Activated B cell treated with CpG ODN at 0.5 μM for 24 hours (primary cell): ENCODE data around the gene TNFRSF21. TPM values are rescaled to one million over a fixed set of nuclear protein-coding genes. Genes with fewer than 3 reads are reported as not detected.

Source experiments
- ATAC-seq: fragments of 200-7000 bp; cut with Tn5 transposase; one replicate; pipeline ENCODE4 v1.10.0; 2021; ENCODE audit warnings: low read depth, mild to moderate bottlenecking, moderate library complexity
- CTCF ChIA-PET: fragments of 350-600 bp; sonication (Branson Sonifier 250); formaldehyde crosslinking; loops from one replicate; lab custom pipeline; 2021; ENCODE audit warnings: antibody characterized with exemption; lab: Charles Lee
- POLR2A ChIA-PET: fragments of 350-600 bp; sonication (Branson Sonifier 250); formaldehyde crosslinking; loops from one replicate; lab custom pipeline; 2021; ENCODE audit warnings: antibody characterized with exemption; lab: Charles Lee
- DNase-seq: peaks from one replicate; pipeline ENCODE4 v3.0.0; 2022
- H3K27ac Mint-ChIP-seq: one replicate; pipeline ENCODE4 v1.8.0; 2020; ENCODE audit warnings: mixed read lengths
- H3K27me3 Mint-ChIP-seq: one replicate; pipeline ENCODE4 v1.8.0; 2021; ENCODE audit warnings: mixed read lengths
- H3K36me3 Mint-ChIP-seq: one replicate; pipeline ENCODE4 v1.8.0; 2021; ENCODE audit warnings: low read depth, mixed read lengths
- H3K4me1 Mint-ChIP-seq: one replicate; pipeline ENCODE4 v1.8.0; 2021; ENCODE audit warnings: mixed read lengths
- H3K4me3 Mint-ChIP-seq: one replicate; pipeline ENCODE4 v1.8.0; 2020; ENCODE audit warnings: mild to moderate bottlenecking, mixed read lengths
- H3K9me3 Mint-ChIP-seq: one replicate; pipeline ENCODE4 v1.8.0; 2020; ENCODE audit warnings: mixed read lengths
- intact Hi-C: fragments of 100-400 bp; cut with micrococcal nuclease; formaldehyde crosslinking; loops from one replicate; pipeline ENCODE4 v1.15.1; 2024
- total RNA-seq: library from RNA; stranded (reverse); gene quantifications from 2 replicates; pipeline ENCODE4 v1.2.3, GENCODE V29; 2022
- TF ChIP-seq, protein P1 (sequence below): fragments of 200-600 bp; IDR thresholded peaks from one replicate; pipeline ENCODE4 v1.8.0; 2022; ENCODE audit warnings: antibody characterized with exemption, mild to moderate bottlenecking

TNFRSF21 gene
- total RNA-seq, 1 donor from 2014 or later, result 1.0 TPM

DNA sequence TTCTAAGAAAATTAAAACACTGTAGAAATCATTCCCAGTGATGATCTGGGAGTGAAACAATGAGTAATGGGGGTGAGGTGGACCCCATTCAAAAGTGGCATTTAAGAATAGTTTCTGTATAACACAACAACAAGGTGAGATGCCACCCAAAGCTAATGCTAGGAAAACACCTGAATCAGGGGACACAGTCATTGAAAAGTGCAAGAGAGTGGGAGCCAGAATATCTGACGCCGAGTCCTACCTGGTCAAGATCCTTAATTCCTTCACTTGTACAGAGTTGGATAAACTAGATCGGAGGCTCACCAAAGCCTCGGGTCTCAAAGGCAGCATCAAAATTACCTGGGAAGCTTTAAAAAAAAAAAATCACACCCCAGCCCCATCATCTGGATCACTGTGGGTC lies 17.7 kb downstream of the TNFRSF21 start:
- Mint-ChIP-seq H3K4me1 (no peaks in the 10 kb centered on the region), H3K9me3 (peaks cover 9% of the 10 kb centered on the region), H3K27ac (no peak overlapping the region), H3K4me3 (no peak overlapping the region), H3K27me3 (no peaks in the 10 kb centered on the region), H3K36me3 (no peaks in the 10 kb centered on the region)
- ATAC-seq (no peak), DNase-seq (no peak)
- ChIA-PET POLR2A (no interaction called here), CTCF (no interaction called here)
- TF ChIP-seq, protein P1, sequence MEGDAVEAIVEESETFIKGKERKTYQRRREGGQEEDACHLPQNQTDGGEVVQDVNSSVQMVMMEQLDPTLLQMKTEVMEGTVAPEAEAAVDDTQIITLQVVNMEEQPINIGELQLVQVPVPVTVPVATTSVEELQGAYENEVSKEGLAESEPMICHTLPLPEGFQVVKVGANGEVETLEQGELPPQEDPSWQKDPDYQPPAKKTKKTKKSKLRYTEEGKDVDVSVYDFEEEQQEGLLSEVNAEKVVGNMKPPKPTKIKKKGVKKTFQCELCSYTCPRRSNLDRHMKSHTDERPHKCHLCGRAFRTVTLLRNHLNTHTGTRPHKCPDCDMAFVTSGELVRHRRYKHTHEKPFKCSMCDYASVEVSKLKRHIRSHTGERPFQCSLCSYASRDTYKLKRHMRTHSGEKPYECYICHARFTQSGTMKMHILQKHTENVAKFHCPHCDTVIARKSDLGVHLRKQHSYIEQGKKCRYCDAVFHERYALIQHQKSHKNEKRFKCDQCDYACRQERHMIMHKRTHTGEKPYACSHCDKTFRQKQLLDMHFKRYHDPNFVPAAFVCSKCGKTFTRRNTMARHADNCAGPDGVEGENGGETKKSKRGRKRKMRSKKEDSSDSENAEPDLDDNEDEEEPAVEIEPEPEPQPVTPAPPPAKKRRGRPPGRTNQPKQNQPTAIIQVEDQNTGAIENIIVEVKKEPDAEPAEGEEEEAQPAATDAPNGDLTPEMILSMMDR, result no peak
- intact Hi-C loops, result no loop called here

DNA sequence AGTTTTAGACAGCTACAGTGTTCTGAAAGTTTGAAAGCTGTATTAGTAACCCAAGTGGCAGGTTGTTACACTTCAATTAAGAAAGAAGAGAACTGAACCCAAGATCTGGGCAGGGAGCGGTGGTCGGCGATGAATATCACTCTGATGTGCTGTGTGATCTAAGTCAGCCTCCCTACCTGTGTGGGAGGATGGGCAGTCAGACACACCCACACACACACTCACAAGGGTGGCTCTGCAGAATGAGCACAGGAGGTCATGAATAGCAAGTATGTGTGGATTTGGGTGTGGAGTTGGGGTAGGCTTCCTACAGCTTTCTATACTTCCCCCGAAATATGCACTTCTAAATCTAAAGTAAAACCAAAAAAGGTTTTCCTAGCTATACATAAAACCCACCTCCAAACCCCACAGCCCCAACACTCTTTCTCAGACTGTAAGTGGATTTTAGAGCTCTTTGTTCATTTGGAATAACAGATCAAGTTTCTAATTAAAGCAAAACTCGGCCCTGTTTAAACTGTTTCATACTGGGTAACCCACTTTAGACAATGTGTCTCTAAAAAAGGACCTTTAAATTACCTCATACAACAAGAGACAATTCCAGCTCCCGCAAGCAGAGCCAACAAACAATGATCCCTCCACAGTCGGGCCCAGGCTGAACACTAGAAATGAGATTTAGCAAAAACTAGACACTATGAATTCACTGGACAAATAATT lies 19.4 kb downstream of the TNFRSF21 start:
- no peak for DNase-seq
- Mint-ChIP-seq H3K4me3 (no peak overlapping the region), H3K4me1 (no peaks in the 10 kb centered on the region), H3K27me3 (no peaks in the 10 kb centered on the region), H3K36me3 (no peaks in the 10 kb centered on the region), H3K9me3 (peaks cover 9% of the 10 kb centered on the region), H3K27ac (no peak overlapping the region)
- TF ChIP-seq, protein P1, result no peak
- ChIA-PET CTCF (no interaction called here), POLR2A (no interaction called here)
- ATAC-seq, result no peak
- intact Hi-C loops, result no loop called here

DNA sequence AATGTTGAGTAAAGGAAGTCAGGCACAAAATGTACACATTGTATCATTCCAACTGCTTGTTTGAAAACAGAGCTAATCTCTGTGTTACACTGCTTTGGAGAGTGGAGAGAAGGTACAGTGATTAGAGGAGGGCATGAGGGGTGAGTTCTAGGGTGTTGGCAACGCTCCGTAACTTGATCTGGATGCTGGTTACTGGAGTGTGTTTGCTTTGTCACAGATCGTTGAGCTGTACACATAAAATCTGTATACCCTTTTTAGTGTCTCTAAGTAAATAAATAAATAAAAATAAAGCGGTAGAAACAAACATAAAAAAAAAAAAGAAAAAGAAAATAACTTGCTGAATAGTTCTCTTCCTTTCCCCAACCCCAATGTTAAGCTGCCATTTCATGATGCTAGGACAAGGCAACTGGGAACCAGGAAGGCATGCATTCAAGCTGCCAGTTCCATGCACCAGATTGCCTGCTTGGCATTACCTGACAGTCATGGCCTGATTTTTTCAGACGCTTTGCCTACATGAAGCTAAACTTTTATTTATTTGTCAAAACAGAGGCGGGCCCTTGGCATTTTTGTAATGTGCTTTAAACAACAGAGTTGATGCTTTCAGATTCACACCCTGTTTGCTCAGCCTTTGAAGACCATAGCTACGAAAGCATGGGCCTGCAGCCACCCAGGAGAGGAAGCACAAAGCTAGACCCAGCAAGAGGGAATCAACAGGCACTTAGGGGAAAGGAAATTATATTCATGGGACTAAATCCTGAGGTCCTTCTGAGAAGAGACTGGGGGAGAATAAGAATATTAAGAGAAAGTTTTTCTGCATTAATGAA lies 21.2 kb downstream of the TNFRSF21 start:
- H3K4me1 Mint-ChIP-seq, result no peaks in the 10 kb centered on the region
- DNase-seq (no peak), ATAC-seq (no peak)
- no peak overlapping the region for H3K4me3 Mint-ChIP-seq
- peaks cover 9% of the 10 kb centered on the region for H3K9me3 Mint-ChIP-seq
- POLR2A ChIA-PET, result no interaction called here
- no peak overlapping the region for H3K27ac Mint-ChIP-seq
- intact Hi-C loops, result no loop called here
- TF ChIP-seq, protein P1, result no peak
- CTCF ChIA-PET, result interaction anchor here (0.8 kb wide), 1 partner anchor 20 kb away, joined by 3 read pairs; no protein-coding TSS in a partner anchor
- H3K27me3 Mint-ChIP-seq, result no peaks in the 10 kb centered on the region
- H3K36me3 Mint-ChIP-seq, result no peaks in the 10 kb centered on the region

DNA sequence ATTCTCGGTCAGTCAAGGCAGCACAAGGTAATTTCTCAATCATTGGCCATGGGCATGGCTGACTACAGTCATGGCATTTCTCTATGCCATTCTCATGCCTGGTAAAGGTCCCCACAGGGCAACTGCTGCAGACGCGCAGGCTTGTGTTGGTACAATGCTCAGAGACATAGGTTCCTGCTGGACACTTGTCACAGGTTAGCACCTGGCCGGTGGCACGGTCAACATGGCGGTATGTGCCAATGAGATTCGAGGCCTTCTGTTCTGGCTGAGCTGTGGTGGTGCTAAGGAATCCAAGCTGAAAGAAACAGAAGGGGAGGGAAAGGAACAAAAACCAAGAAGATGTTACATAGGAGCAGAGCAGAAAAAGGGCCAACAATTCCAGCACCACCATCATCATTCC lies 23.4 kb downstream of the TNFRSF21 start:
- Mint-ChIP-seq H3K36me3 (no peaks in the 10 kb centered on the region), H3K4me3 (no peak overlapping the region), H3K27me3 (no peaks in the 10 kb centered on the region), H3K27ac (no peak overlapping the region), H3K4me1 (no peaks in the 10 kb centered on the region), H3K9me3 (peaks cover 8% of the 10 kb centered on the region)
- TF ChIP-seq, protein P1, result no peak
- no peak for DNase-seq
- ChIA-PET CTCF (no interaction called here), POLR2A (no interaction called here)
- no peak for ATAC-seq
- intact Hi-C loops, result no loop called here

DNA sequence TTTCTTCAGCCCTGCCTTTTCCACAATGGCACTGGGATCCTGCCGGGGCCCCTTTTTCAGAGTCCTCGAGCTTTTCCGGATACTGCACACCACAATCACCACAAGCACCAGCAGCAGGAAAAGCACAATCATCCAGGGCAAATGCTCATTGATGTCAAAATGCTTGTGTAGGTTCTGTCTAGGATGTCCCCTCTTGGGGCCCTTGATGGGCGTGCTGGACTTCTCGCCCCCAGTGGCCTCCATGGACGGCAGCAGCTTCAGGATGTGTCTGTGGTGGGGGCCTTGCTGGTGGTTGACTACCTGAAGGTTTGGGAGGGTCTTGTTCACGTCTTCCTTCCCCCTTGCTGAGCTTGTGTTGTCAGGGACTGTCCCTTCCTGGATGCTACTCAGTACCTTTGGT lies 25.7 kb downstream of the TNFRSF21 start:
- no peaks in the 10 kb centered on the region for H3K9me3 Mint-ChIP-seq
- CTCF ChIA-PET, result no interaction called here

More for the DNA sequence above, 25.7 kb downstream of the TNFRSF21 start:
- Mint-ChIP-seq H3K4me1 (no peaks in the 10 kb centered on the region), H3K4me3 (no peak overlapping the region), H3K36me3 (no peaks in the 10 kb centered on the region), H3K27ac (no peak overlapping the region), H3K27me3 (no peaks in the 10 kb centered on the region)
- no peak for DNase-seq
- POLR2A ChIA-PET, result no interaction called here
- TF ChIP-seq, protein P1, result no peak
- intact Hi-C loops, result no loop called here
- no peak for ATAC-seq
